ENCODE measurements around the gene COL5A1. TPM values are rescaled to one million over a fixed set of nuclear protein-coding genes. Genes with fewer than 3 reads are reported as not detected.

Gene COL5A1
- total RNA-seq, 1 donor = 188 TPM

DNA sequence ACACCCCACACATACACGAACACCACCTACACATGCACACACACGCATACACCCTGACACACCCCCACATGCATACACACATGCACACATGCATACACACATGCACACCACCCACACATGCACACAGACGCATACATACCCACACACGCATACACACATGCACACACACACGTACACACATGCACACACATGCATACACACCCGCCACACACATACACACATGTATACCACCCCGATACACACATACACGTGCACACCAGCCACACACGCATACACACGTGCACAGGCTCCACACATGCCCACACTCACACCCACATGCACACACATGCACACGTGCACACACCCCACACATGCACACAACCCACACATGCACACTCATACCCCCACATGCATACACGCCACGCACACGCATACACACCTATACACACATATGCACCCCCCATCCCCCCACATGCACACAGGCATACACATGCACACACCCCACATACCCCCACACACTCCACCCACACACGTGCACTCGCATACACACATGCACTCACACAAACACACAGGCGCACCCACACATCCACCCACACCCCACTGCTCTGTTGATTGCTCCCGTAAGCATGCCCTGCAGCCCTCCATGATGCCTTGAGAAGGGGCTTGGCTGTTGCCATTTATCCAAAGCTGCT lies 119.3 kb downstream of the COL5A1 start:
- no peak for DNase-seq (ENCODE audit: low read depth)
- TF ChIP-seq, protein P1, sequence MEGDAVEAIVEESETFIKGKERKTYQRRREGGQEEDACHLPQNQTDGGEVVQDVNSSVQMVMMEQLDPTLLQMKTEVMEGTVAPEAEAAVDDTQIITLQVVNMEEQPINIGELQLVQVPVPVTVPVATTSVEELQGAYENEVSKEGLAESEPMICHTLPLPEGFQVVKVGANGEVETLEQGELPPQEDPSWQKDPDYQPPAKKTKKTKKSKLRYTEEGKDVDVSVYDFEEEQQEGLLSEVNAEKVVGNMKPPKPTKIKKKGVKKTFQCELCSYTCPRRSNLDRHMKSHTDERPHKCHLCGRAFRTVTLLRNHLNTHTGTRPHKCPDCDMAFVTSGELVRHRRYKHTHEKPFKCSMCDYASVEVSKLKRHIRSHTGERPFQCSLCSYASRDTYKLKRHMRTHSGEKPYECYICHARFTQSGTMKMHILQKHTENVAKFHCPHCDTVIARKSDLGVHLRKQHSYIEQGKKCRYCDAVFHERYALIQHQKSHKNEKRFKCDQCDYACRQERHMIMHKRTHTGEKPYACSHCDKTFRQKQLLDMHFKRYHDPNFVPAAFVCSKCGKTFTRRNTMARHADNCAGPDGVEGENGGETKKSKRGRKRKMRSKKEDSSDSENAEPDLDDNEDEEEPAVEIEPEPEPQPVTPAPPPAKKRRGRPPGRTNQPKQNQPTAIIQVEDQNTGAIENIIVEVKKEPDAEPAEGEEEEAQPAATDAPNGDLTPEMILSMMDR (IDR thresholded peaks at IDR 0.05; ENCODE audit: insufficient read depth, low read length) = no peak
- H3K4me3 ChIP-seq (ENCODE audit: low read depth, low read length) = no peak overlapping the region

DNA sequence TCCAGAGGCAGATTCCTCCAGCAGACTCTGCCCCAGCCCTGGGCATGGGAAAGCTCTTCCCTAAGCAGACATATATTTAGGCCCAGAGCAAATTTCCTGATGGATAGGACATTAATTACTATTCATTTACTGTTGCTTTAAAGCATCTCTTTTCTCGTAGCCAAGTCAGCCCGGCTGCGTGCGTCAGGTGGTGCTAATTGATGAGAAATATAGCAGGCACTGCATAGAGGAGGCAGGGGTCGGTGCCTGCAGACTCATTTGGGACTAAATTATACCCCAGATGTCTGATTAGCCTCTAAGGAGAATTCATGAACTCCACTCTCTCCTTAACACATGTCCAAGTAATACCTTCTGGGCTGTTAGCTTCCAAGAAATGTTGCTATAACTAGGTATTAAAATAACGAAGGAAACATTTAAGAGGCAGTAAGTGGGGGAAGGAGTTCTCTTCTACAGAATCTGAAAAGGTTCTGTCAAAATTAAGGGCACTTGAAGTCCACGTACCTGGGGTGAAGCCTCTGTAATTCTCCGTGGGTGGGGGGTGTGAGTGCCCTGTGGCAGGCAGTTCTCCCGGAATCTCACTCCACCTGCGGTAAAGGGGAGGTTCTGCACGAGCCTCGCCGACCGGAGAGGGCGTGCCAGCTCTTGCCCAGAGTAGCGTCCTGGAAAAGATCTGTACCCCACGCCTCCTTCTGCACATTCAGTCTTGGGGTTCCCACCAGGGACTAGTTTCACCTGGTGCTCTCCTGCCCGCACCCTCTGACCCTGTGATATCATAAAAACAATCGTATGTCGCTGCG lies 123.1 kb downstream of the COL5A1 start:
- no peak for DNase-seq (ENCODE audit: low read depth)
- no peak overlapping the region for H3K4me3 ChIP-seq (ENCODE audit: low read depth, low read length)
- TF ChIP-seq, protein P1 (IDR thresholded peaks at IDR 0.05; ENCODE audit: insufficient read depth, low read length) = no peak

DNA sequence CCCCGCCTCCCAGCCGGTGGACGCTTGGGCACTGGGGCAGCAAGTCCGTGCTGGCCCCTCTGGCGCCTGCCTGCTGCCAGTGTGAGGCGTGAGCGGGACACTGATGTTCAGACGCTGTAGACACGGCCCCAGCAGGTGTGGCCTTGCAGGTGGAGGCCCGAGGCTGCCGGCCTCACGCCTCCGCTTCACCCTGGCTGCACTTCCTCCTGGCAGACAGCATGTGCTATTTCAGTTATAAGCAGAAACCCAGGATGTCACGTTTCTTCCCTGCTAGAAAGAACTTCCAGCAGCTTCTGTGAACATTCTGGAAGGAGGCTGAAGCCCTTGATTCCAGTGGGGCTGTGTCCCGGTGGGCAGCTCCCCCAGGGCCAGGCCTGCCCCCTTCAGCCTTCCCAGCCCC lies 124.2 kb downstream of the COL5A1 start:
- TF ChIP-seq, protein P1 (IDR thresholded peaks at IDR 0.05; ENCODE audit: insufficient read depth, low read length) = no peak
- no peak overlapping the region for H3K4me3 ChIP-seq (ENCODE audit: low read depth, low read length)
- DNase-seq (ENCODE audit: low read depth) = no peak

DNA sequence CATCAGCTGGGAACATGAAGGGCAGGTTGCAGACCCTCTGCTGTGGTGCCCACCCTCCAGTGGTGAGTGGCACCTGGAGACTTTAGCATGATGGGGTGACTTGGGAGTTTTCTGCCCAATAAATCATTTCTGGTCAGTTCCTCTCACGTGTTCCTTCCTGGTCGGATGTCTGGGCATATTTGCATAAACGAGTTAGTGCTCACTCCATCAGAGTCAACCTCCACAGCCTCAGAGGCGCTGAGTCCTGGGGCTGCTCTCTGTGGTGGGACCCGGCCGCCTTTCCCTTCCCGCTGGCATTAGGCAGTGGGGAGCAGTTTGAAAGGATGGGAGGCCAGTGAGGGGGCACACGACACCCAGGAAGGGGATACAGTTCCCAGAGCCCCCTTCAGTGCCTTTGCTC lies 125.0 kb downstream of the COL5A1 start:
- TF ChIP-seq, protein P1 (IDR thresholded peaks at IDR 0.05; ENCODE audit: insufficient read depth, low read length) = no peak
- no peak for DNase-seq (ENCODE audit: low read depth)
- H3K4me3 ChIP-seq (ENCODE audit: low read depth, low read length) = no peak overlapping the region

DNA sequence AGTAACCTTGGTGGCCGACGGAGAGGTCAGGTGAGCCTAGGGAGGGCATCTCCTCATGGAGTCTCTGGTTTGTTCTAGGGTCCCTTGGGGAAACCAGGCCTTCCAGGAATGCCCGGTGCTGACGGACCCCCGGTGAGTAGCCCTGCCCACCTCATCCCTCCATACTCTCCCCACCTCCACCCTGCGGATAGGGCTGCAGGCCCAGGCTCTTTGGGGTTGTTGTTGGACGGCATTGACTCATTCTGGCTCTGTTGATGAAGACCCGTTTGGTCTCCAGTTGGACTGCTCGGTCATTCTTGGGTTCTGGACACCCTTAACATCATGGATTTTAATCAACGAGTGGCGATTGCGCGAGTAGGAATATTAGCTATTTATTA lies 126.7 kb downstream of the COL5A1 start:
- no peak overlapping the region for H3K4me3 ChIP-seq (ENCODE audit: low read depth, low read length)
- TF ChIP-seq, protein P1 (IDR thresholded peaks at IDR 0.05; ENCODE audit: insufficient read depth, low read length) = no peak

DNA sequence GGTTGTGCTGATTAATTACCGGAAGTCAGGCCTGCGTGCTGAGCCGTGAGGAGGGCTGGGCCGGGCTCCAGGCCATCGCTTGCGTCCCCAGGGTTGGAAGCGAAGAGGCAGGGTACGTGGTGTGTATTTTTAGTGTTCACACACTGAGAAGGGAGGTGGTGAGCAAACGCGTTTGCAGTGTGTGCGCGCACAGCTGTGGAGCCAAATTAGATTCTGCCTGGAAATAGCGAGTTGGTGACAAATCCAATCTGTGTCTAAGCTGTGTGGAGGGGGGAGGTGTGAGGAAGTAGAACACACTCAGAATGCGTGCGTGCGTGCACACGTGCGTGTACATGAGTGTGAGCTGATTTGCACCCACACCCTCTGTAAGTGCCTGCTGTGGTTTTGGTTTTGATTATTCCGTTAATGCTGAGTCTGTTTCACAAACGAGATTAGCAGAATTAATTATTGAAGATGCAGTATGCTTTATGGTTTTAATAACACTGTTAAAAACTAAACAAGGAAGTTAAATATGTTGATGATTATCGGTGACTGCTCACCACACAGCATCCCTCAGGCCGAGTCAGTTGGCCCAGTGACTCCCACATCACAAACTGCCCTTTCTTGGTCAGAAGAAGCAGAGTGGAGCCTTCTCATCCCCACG lies 127.2 kb downstream of the COL5A1 start:
- DNase-seq (ENCODE audit: low read depth) = peak; percentile 78
- TF ChIP-seq, protein P1 (IDR thresholded peaks at IDR 0.05; ENCODE audit: insufficient read depth, low read length) = no peak
- no peak overlapping the region for H3K4me3 ChIP-seq (ENCODE audit: low read depth, low read length)

More for the DNA sequence above, 126.7 kb downstream of the COL5A1 start:
- DNase-seq (ENCODE audit: low read depth) = no peak
